C4-2B (cell line): ENCODE data around the gene SRRM4.

Experiments
- H3K27ac ChIP-seq: fragments of 450-650 bp; 2 replicates; pipeline ENCODE4 v1.5.1; 2017
- CTCF ChIP-seq: fragments of 450-650 bp; conservative IDR thresholded peaks from 2 replicates; pipeline ENCODE4 v1.5.1; 2017; ENCODE audit warnings: mild to moderate bottlenecking
- ZFX ChIP-seq: fragments of 450-650 bp; IDR thresholded peaks from 2 replicates; pipeline ENCODE4 v1.6.1; 2017

SRRM4 gene

GRCh38 chr12:119147847-119148448, 166.6 kb downstream of the SRRM4 start:
- TF ChIP-seq ZFX = no peak
- no peak for TF ChIP-seq CTCF
- no peak overlapping the region for H3K27ac ChIP-seq

- TF ChIP-seq ZFX = no peak
- TF ChIP-seq CTCF = no peak
- no peak overlapping the region for H3K27ac ChIP-seq
Measured at GRCh38 chr12:119149270-119149669, 167.9 kb downstream of the SRRM4 start.

GRCh38 chr12:119151445-119152026, 170.2 kb downstream of the SRRM4 start:
- TF ChIP-seq ZFX = no peak
- TF ChIP-seq CTCF = no peak
- no peak overlapping the region for H3K27ac ChIP-seq

GRCh38 chr12:119153477-119154434, 172.4 kb downstream of the SRRM4 start:
- TF ChIP-seq CTCF = no peak
- TF ChIP-seq ZFX = no peak
- H3K27ac ChIP-seq = no peak overlapping the region; the same call in 1 of the 2 replicates

- H3K27ac ChIP-seq = no peak overlapping the region; the same call in 1 of the 2 replicates
- TF ChIP-seq CTCF (no peak), ZFX (no peak)
Measured at GRCh38 chr12:119154435-119154818, 173.1 kb downstream of the SRRM4 start.

GRCh38 chr12:119156401-119157044, 175.2 kb downstream of the SRRM4 start:
- H3K27ac ChIP-seq = no peak overlapping the region
- TF ChIP-seq CTCF = no peak; the same call in 1 of the 2 replicates
- TF ChIP-seq ZFX = no peak
